Measurements from ENCODE around the gene SPPL3.

- TF ChIP-seq TAF1 (IDR thresholded peaks at IDR 0.05; ENCODE audit: low read depth), result no peak
- no peak for TF ChIP-seq ZBTB7A (IDR thresholded peaks at IDR 0.05; ENCODE audit: low read depth)
- TF ChIP-seq EGR1 (IDR thresholded peaks at IDR 0.05), result no peak
- no peak for TF ChIP-seq MAX (IDR thresholded peaks at IDR 0.05)
- no peak for TF ChIP-seq REST (IDR thresholded peaks at IDR 0.05; ENCODE audit: low read depth)
- TF ChIP-seq CREB1 (IDR thresholded peaks at IDR 0.05; ENCODE audit: low read depth), result no peak
- TF ChIP-seq NFIC (IDR thresholded peaks at IDR 0.05), result no peak
- TF ChIP-seq RAD21 (IDR thresholded peaks at IDR 0.05; ENCODE audit: low read depth), result no peak
- TF ChIP-seq TCF12 (IDR thresholded peaks at IDR 0.05; ENCODE audit: low read depth), result no peak
- no peak for TF ChIP-seq FOXM1 (IDR thresholded peaks at IDR 0.05; ENCODE audit: borderline replicate concordance, low read depth)
- no peak for TF ChIP-seq TEAD4 (IDR thresholded peaks at IDR 0.05)
Observed at GRCh38 chr12:120844297-120844696, 59.9 kb downstream of the SPPL3 start.
